LHCN-M2 (cell line): Measurements from ENCODE around the gene NDP. TPM values are rescaled to one million over a fixed set of nuclear protein-coding genes. Genes with fewer than 3 reads are reported as not detected.

Experiments used
- total RNA-seq: library from RNA; depleted of rRNA; stranded (reverse); fragments of >200 nt; gene quantifications from 2 replicates; pipeline ENCODE4 v1.2.3, GENCODE V29; 2014; rRNA removed

The NDP gene
- total RNA-seq, 1 experiment from 2014 or later: 1.8 TPM

Other genes with a start within 250 kb of the NDP start
- gene MAOB, start 90.9 kb downstream of the NDP start, total RNA-seq: not detected in 2 replicates